Transverse colon (tissue), 4 donors: ENCODE data around the gene NLGN2. TPM values are rescaled to one million over a fixed set of nuclear protein-coding genes. Genes with fewer than 3 reads are reported as not detected.

Experiments used
- DNase-seq: peaks from one replicate; pipeline ENCODE4 v3.0.0-alpha.2; 2019
- H3K27ac ChIP-seq, 4 donors: fragments of 200-600 bp; sonication (generic); 2 replicates each; pipeline ENCODE4 v1.5.1; 2016 to 2018; ENCODE audit warnings: inconsistent platforms in 4 of 4
- H3K27me3 ChIP-seq: fragments of 200-600 bp; sonication (generic); 2 replicates; pipeline ENCODE4 v1.5.1; 2017; ENCODE audit warnings: inconsistent platforms
- H3K36me3 ChIP-seq, 4 donors: fragments of 200-600 bp; sonication (generic); 2 replicates each; pipeline ENCODE4 v1.5.1; 2017 to 2019; ENCODE audit warnings: inconsistent platforms in 4 of 4
- H3K4me1 ChIP-seq, 4 donors: fragments of 200-600 bp; sonication (generic); 2 replicates each; pipeline ENCODE4 v1.5.1; 2017 to 2020; ENCODE audit warnings: inconsistent platforms in 4 of 4
- H3K4me3 ChIP-seq, 4 donors: fragments of 200-600 bp; sonication (generic); 1 replicate in 1 of 4; 2 replicates in 3 of 4; pipeline versions ENCODE4 v1.5.1 to v1.6.1; 2017 to 2019; ENCODE audit warnings: inconsistent platforms in 4 of 4
- H3K9me3 ChIP-seq, 2 donors: fragments of 200-600 bp; sonication (generic); 2 replicates each; pipeline ENCODE4 v1.5.1; 2017 to 2019; ENCODE audit warnings: inconsistent platforms in 2 of 2
- EP300 ChIP-seq: sonication (generic); formaldehyde crosslinking; IDR thresholded peaks from one replicate; pipeline ENCODE4 v1.6.1; 2017; ENCODE audit warnings: antibody characterized with exemption, low read depth
- POLR2A ChIP-seq: fragments of 450-650 bp; IDR thresholded peaks from one replicate; pipeline ENCODE4 v1.6.1; 2016; ENCODE audit warnings: antibody characterized with exemption, mild to moderate bottlenecking, moderate library complexity
- POLR2AphosphoS5 ChIP-seq, 3 donors: sonication (generic); formaldehyde crosslinking; IDR thresholded peaks; one replicate each; pipeline ENCODE4 v1.6.1; 2016; ENCODE audit warnings: antibody characterized with exemption in 3 of 3
- WGBS, 2 donors: methylation state at CpG; one replicate each; pipeline ENCODE4 v1.1.5; 2018; ENCODE audit warnings: low coverage in 1 of 2; 5-methylcytosine and 5-hydroxymethylcytosine counted together
- in situ Hi-C, 4 donors: fragments of 200-750 bp; cut with MboI; loops; one replicate each; pipeline versions ENCODE4 v1.15.0 to v1.15.1; 2017; ENCODE audit warnings: low sequenced_read_pairs in 3 of 4, low pct_ligation_motif_present in 1 of 4, low pct_unique_long_range_greater_than_20kb in 1 of 4
- intact Hi-C: fragments of 100-400 bp; cut with DNase I; formaldehyde crosslinking; loops from one replicate; pipeline ENCODE4 v1.15.1; 2023; ENCODE audit warnings: low total_unique reads
- total RNA-seq, 4 donors: library from RNA; depleted of rRNA; stranded (reverse); fragments of >200 nt; gene quantifications; one replicate each; pipeline ENCODE4 v1.1.0, GENCODE V29; 2016
- TF ChIP-seq, protein P1 (sequence below), 5 experiments: fragments of 200-600 bp in 3 of 5; fragments of 450-650 bp in 2 of 5; sonication (generic) in 3 of 5; IDR thresholded peaks; 1 replicate in 2 of 5; 2 replicates in 3 of 5; pipeline ENCODE4 v1.5.1; 2016 to 2017; ENCODE audit warnings: antibody characterized with exemption in 5 of 5, inconsistent platforms in 3 of 5, mild to moderate bottlenecking in 2 of 5, moderate library complexity in 1 of 5

Gene NLGN2
- total RNA-seq, 4 donors from 2014 or later = 2.2 to 12.3 (median 3.9) TPM

DNA sequence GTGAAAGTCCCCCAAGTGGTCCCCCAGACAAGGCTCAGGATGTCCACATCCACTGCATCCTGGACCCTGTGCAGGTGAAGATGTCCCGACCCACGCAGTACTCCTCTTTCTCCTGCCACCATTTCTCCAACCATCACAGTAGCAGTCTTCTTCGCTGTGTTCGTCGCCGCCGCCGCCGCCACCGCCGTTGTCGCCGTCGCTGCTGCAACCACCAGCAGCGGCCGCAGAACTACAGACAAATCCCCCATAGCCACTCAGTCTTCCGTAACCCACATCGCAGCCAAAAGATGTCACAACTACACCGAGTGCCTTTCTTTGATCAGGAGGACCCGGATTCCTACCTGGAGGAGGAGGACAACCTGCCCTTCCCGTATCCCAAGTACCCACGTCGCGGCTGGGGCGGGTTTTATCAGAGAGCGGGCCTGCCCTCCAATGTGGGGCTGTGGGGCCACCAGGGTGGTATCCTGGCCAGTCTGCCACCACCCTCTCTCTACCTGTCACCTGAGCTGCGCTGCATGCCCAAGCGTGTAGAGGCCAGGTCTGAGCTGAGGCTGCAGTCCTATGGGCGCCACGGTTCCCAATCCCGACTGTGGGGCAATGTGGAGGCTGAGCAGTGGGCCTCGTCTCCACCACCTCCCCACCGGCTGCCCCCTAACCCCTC, 18.7 kb downstream of the NLGN2 start:
- intact Hi-C loops = no loop called here
- Histone ChIP-seq H3K27me3 (no peaks in the 10 kb centered on the region), H3K9me3 (no peaks in the 10 kb centered on the region), H3K27ac (no peak overlapping the region), H3K36me3 (no peaks in the 10 kb centered on the region), H3K4me3 (no peak overlapping the region), H3K4me1 (no peaks in the 10 kb centered on the region)
- TF ChIP-seq POLR2AphosphoS5 (IDR thresholded peaks at IDR 0.05) (no peak), EP300 (no peak), POLR2A (no peak)
- TF ChIP-seq, protein P1, sequence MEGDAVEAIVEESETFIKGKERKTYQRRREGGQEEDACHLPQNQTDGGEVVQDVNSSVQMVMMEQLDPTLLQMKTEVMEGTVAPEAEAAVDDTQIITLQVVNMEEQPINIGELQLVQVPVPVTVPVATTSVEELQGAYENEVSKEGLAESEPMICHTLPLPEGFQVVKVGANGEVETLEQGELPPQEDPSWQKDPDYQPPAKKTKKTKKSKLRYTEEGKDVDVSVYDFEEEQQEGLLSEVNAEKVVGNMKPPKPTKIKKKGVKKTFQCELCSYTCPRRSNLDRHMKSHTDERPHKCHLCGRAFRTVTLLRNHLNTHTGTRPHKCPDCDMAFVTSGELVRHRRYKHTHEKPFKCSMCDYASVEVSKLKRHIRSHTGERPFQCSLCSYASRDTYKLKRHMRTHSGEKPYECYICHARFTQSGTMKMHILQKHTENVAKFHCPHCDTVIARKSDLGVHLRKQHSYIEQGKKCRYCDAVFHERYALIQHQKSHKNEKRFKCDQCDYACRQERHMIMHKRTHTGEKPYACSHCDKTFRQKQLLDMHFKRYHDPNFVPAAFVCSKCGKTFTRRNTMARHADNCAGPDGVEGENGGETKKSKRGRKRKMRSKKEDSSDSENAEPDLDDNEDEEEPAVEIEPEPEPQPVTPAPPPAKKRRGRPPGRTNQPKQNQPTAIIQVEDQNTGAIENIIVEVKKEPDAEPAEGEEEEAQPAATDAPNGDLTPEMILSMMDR (IDR thresholded peaks at IDR 0.05) = no peak
- in situ Hi-C loops = no loop called here
- 96 to 100% methylated on average over 2 to 28 of the region's 33 CpGs for WGBS, 2 donors
- no peak for DNase-seq

DNA sequence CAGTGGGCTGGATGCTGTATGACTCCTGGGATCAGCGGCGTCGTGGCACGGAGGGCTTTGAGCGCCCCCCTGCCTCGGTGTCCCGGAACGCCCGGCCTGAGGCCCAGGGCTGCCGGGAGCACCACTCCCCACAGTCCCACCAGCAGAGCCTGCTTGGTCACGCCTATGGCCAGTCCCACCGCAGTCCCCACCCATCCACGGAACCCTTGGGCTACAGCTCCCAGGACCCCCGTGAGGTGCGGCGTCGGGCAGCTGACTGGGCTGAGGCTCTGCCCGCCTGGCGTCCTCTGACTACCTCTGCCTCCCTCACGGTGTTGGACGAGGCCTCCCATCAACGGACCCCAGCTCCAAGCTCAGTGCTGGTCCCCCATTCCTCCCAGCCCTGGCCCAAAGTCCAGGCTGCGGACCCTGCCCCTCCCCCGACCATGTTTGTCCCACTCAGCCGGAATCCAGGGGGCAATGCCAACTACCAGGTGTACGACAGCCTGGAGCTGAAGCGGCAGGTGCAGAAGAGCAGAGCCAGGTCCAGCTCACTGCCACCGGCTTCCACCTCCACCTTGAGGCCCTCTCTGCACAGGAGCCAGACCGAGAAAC, 19.3 kb downstream of the NLGN2 start:
- TF ChIP-seq POLR2A (no peak), POLR2AphosphoS5 (IDR thresholded peaks at IDR 0.05) (no peak), EP300 (no peak)
- TF ChIP-seq, protein P1 (IDR thresholded peaks at IDR 0.05) = no peak
- H3K9me3 ChIP-seq = no peaks in the 10 kb centered on the region
- 89% methylated on average over 28 of the region's 29 CpGs; no CpG with 5 or more reads in 1 of the 2 donors for WGBS, 2 donors
- H3K36me3 ChIP-seq = no peaks in the 10 kb centered on the region
- DNase-seq = no peak
- no peak overlapping the region for H3K4me3 ChIP-seq
- intact Hi-C loops = no loop called here
- in situ Hi-C loops = no loop called here
- no peaks in the 10 kb centered on the region for H3K27me3 ChIP-seq
- no peaks in the 10 kb centered on the region for H3K4me1 ChIP-seq
- no peak overlapping the region for H3K27ac ChIP-seq

DNA sequence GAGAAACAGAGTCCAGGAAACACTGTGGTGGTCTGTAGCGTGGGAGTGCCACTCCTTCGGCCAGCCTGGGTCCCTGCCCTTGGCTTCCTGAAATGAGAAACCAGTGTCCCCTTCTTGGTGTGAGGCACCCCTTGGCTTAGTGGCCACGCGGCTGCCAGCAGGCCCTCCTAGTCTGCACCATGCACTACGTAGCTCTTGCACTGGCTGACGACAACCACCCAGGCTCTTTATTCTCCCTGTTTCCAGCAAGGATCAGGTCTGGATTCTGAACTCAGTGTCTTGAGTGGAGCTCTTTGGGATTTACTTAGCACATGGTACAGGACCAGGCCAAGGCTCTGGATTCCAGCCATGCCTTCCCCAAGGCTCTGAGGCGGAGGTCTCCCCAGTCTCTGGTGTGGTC, 19.9 kb downstream of the NLGN2 start:
- Histone ChIP-seq H3K4me3 (no peak overlapping the region), H3K27ac (no peak overlapping the region), H3K4me1 (no peaks in the 10 kb centered on the region), H3K9me3 (no peaks in the 10 kb centered on the region), H3K27me3 (no peaks in the 10 kb centered on the region), H3K36me3 (no peaks in the 10 kb centered on the region)
- DNase-seq = no peak
- in situ Hi-C loops (no loop called here), intact Hi-C loops (no loop called here)
- 88% methylated on average over 7 of the region's 7 CpGs; no CpG with 5 or more reads in 1 of the 2 donors for WGBS, 2 donors
- TF ChIP-seq POLR2A (no peak), EP300 (no peak), POLR2AphosphoS5 (IDR thresholded peaks at IDR 0.05) (no peak)
- TF ChIP-seq, protein P1 (IDR thresholded peaks at IDR 0.05) = no peak

DNA sequence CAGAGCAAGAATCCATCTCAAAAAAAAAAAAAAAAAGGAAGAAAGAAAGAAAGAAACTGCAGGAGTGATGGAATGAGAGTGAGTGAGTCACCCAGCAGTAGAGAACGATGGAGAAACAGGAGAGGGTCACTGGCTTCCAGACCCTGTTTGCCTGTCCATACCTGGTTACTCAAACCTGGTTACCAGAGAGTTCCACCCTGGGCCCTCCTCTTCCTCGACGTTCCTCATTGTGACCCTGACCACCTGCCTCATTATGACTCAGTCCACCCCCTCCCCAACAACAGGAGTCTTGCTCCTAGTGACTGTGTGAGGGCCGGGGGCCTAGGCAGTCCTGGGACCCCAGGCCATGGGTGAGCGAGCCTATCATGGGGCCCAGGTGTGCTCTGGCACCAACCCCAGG, 20.9 kb downstream of the NLGN2 start, which contains the start of gene SPEM3:
Gene SPEM3 (plus strand): TSS at position 301 of the 400 bp plus-strand sequence. CDS start 46 bp downstream, at position 347.
- no peak for DNase-seq
- in situ Hi-C loops (no loop called here), intact Hi-C loops (no loop called here)
- TF ChIP-seq, protein P1 (IDR thresholded peaks at IDR 0.05) = no peak
- TF ChIP-seq POLR2AphosphoS5 (IDR thresholded peaks at IDR 0.05) (no peak), POLR2A (no peak), EP300 (no peak)
- H3K27ac ChIP-seq = no peak within 1 kb of the TSS
- no peaks in the 10 kb centered on the region for H3K27me3 ChIP-seq
- no peak within 1 kb of the TSS for H3K4me3 ChIP-seq
- H3K9me3 ChIP-seq = no peaks in the 10 kb centered on the region
- no peaks in the 10 kb centered on the region for H3K36me3 ChIP-seq
- no peaks in the 10 kb centered on the region for H3K4me1 ChIP-seq
- WGBS, 2 donors = 74% methylated on average over 5 of the region's 5 CpGs; no CpG with 5 or more reads in 1 of the 2 donors
